ENCODE results near the gene CNTNAP4.

Gene CNTNAP4

DNA sequence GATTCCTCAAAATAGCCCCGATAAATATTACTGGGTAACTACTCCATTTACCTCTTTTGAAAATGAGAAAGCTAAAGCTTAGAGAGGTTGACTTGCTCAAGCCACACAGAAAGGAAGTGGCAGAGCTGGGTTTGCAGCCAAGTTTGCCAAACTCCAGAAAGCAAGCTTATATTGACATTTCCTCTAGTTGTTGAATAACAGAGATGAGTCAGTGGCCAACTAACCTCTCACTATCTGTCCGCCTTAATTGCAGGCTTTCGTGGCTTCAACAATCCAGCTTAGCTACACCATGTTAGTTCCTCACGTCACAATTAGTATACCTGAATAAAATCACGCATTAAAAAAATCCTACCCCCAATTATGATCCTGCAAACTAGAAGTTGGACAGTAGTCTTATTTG lies 151.7 kb downstream of the CNTNAP4 start:
- TF ChIP-seq, protein P1, sequence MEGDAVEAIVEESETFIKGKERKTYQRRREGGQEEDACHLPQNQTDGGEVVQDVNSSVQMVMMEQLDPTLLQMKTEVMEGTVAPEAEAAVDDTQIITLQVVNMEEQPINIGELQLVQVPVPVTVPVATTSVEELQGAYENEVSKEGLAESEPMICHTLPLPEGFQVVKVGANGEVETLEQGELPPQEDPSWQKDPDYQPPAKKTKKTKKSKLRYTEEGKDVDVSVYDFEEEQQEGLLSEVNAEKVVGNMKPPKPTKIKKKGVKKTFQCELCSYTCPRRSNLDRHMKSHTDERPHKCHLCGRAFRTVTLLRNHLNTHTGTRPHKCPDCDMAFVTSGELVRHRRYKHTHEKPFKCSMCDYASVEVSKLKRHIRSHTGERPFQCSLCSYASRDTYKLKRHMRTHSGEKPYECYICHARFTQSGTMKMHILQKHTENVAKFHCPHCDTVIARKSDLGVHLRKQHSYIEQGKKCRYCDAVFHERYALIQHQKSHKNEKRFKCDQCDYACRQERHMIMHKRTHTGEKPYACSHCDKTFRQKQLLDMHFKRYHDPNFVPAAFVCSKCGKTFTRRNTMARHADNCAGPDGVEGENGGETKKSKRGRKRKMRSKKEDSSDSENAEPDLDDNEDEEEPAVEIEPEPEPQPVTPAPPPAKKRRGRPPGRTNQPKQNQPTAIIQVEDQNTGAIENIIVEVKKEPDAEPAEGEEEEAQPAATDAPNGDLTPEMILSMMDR (IDR thresholded peaks at IDR 0.05; ENCODE audit: borderline replicate concordance, insufficient read depth, low read depth, low read length): no peak
- H3K4me3 ChIP-seq (ENCODE audit: low read depth, low read length): no peak overlapping the region

DNA sequence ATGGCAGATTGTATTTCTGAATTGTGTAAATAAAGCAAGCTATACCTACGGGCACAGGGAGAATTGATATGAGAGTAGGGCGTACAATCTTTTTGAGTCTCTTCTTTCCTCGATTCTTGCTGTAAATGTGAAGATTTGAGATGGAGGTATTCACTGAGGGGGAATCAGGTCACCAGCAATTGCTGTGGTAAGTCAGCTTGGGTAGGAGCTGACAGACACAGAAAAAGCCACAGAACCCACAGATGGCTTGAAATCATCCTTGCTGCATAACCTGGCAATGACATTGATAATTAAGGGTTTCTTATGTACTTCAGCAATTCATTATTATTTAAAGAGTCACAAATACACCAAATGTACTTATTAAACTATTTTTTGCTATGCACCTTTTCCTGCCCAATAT lies 164.2 kb downstream of the CNTNAP4 start:
- no peak overlapping the region for H3K4me3 ChIP-seq (ENCODE audit: low read depth, low read length)
- TF ChIP-seq, protein P1 (IDR thresholded peaks at IDR 0.05; ENCODE audit: borderline replicate concordance, insufficient read depth, low read depth, low read length): no peak

DNA sequence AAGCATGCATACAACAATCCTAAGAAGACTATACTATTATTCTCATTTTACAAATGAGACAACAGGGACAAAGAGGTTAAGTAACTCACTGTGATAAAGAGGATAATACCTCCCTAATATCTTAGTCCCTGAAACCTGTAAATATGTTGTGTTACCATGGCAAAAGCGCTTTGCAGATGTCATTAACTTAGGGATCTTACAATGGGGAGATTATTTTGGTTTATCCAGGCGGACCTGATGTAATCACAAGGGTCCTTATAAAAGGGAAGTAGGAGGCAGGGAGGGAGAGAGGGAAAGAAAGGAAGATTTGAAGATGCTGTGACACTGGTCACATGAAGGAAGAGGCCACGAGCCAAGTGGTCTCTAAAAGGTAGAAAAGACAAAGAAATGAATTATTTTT lies 164.7 kb downstream of the CNTNAP4 start:
- no peak overlapping the region for H3K4me3 ChIP-seq (ENCODE audit: low read depth, low read length)
- TF ChIP-seq, protein P1 (IDR thresholded peaks at IDR 0.05; ENCODE audit: borderline replicate concordance, insufficient read depth, low read depth, low read length): no peak

DNA sequence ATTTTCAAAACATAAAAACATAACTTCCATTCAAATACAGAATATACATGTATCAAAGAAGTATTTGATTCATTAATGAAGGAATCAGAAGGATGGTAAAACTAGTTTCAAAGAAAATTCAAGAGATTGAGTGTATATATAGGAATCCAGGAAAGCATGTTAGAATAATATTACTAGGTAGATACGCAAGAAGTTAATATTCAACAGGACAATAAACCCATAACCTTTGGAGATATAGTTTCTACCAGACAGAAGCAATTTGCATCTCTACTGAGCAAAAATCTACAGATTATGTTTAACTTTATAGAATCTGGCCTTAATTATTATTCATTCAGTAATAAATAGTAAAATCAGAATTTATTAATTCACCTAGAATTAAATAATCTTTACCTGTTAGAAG lies 166.8 kb downstream of the CNTNAP4 start:
- no peak overlapping the region for H3K4me3 ChIP-seq (ENCODE audit: low read depth, low read length)
- TF ChIP-seq, protein P1 (IDR thresholded peaks at IDR 0.05; ENCODE audit: borderline replicate concordance, insufficient read depth, low read depth, low read length): no peak

DNA sequence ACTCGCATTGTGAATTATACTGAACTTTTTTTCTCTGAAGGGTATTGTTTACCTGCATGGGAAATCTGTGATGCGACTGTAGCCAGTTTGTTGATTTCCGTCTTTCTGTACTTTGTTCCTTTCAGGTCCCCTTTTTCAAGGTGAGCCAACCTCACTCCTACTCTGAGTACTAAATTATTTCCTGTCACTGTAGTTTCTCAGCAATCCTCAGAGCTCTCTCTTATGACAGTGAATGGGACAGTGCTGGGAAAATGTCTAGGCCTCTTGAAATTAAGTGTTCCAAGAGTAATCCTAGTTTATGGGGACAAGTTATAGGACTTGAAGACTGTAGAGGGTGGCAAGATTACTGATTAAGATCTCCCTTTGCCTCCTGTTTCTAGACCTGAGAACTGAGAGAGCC lies 167.6 kb downstream of the CNTNAP4 start:
- H3K4me3 ChIP-seq (ENCODE audit: low read depth, low read length): no peak overlapping the region
- TF ChIP-seq, protein P1 (IDR thresholded peaks at IDR 0.05; ENCODE audit: borderline replicate concordance, insufficient read depth, low read depth, low read length): no peak

DNA sequence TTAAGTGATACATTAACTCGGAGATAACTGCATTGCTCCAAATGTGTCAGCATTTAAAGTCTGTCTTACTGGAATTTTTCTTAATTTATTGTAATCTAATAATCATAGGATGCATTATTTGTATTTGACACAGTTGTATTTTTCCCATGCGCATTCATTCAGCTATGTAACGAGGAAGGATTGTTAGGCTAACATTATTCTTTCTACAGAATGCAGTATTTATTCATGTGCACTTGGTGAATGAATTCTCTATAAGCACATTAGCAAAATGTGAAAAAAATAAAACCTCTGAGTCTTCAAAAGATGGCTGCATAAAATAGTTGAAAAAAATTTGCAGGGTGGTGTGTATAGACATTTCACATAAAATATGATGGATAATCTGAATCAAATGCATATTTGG lies 168.6 kb downstream of the CNTNAP4 start:
- TF ChIP-seq, protein P1 (IDR thresholded peaks at IDR 0.05; ENCODE audit: borderline replicate concordance, insufficient read depth, low read depth, low read length): no peak
- no peak overlapping the region for H3K4me3 ChIP-seq (ENCODE audit: low read depth, low read length)

DNA sequence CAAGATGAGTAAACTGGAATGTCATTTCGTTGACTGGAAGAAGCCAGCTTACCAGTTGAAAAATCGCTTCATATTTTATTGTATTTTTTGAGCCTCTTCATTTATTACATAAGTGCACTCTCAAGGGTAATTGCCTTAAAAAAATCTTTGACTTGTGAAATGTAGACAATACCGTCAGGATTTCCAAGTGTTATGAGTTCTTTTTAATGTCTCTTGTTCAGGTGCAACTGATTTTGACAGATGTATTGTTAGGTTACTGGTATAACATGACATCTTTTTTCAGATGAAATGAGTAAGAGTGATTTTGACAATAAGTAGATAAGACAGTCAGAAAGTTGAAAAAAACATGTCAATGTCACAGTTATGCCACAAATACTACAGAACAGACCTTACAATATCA lies 169.1 kb downstream of the CNTNAP4 start:
- no peak overlapping the region for H3K4me3 ChIP-seq (ENCODE audit: low read depth, low read length)
- TF ChIP-seq, protein P1 (IDR thresholded peaks at IDR 0.05; ENCODE audit: borderline replicate concordance, insufficient read depth, low read depth, low read length): no peak

Data from GM12875 (cell line).